ENCODE results near the gene KCNQ1. TPM values are rescaled to one million over a fixed set of nuclear protein-coding genes. Genes with fewer than 3 reads are reported as not detected.

The KCNQ1 gene
- total and polyA plus RNA-seq, 8 donors = 14.0 to 61.1 (median 46.7) TPM

- Histone ChIP-seq H3K9me3 (no peaks in the 10 kb centered on the region), H3K4me3 (no peak overlapping the region), H3K36me3 (no peaks in the 10 kb centered on the region), H3K27ac (no peak overlapping the region), H3K27me3 (no peaks in the 10 kb centered on the region), H3K4me1 (peaks cover 0 to 5% (median 0%) of the 10 kb centered on the region in 3 donors)
- peak in 1 of 6 donors; percentile 61 for DNase-seq
- 93 to 96% methylated on average over 27 of the region's 27 CpGs for WGBS, 2 donors
- intact Hi-C loops (cut with DNase I) = no loop called here
- ATAC-seq = peak in 1 of 4 donors; percentile 6
- FAIRE-seq = no peak
- TF ChIP-seq CTCF (IDR thresholded peaks at IDR 0.05) = no peak
Observed at GRCh38 chr11:2473361-2474058, 28.7 kb downstream of the KCNQ1 start.

- TF ChIP-seq CTCF (IDR thresholded peaks at IDR 0.05) = no peak
- WGBS, 2 donors = 73 to 84% methylated on average over 19 of the region's 19 CpGs
- ATAC-seq (peak; percentile 36 to 72 (median 45)), DNase-seq (peak in 1 of 6 donors; percentile 40), FAIRE-seq (no peak)
- intact Hi-C loops (cut with DNase I) = no loop called here
- Histone ChIP-seq H3K27me3 (no peaks in the 10 kb centered on the region), H3K4me1 (peaks cover 0 to 5% (median 0%) of the 10 kb centered on the region in 3 donors), H3K9me3 (no peaks in the 10 kb centered on the region), H3K4me3 (no peak overlapping the region), H3K27ac (no peak overlapping the region), H3K36me3 (no peaks in the 10 kb centered on the region)
Observed at GRCh38 chr11:2474059-2474901, 29.5 kb downstream of the KCNQ1 start.

- no peak for TF ChIP-seq CTCF (IDR thresholded peaks at IDR 0.05)
- Histone ChIP-seq H3K9me3 (no peaks in the 10 kb centered on the region), H3K4me3 (no peak overlapping the region), H3K4me1 (peaks cover 0 to 5% (median 0%) of the 10 kb centered on the region in 3 donors), H3K27ac (no peak overlapping the region), H3K36me3 (no peaks in the 10 kb centered on the region), H3K27me3 (no peaks in the 10 kb centered on the region)
- intact Hi-C loops (cut with DNase I) = no loop called here
- ATAC-seq (no peak), DNase-seq (peak in 1 of 6 donors; percentile 7), FAIRE-seq (no peak)
- 89% methylated on average over 17 of the region's 17 CpGs for WGBS, 2 donors
Observed at GRCh38 chr11:2475136-2475918, 30.5 kb downstream of the KCNQ1 start.

GRCh38 chr11:2477254-2477653 is 32.4 kb downstream of the KCNQ1 start:
- ATAC-seq (peak in 2 of 4 donors; percentile 15 to 34), FAIRE-seq (no peak), DNase-seq (peak in 1 of 6 donors; percentile 30)
- peaks cover 0 to 5% (median 0%) of the 10 kb centered on the region in 3 donors for H3K4me1 ChIP-seq
- H3K36me3 ChIP-seq = no peaks in the 10 kb centered on the region
- TF ChIP-seq CTCF (IDR thresholded peaks at IDR 0.05) = no peak
- H3K9me3 ChIP-seq = no peaks in the 10 kb centered on the region
- H3K4me3 ChIP-seq = no peak overlapping the region
- H3K27me3 ChIP-seq = no peaks in the 10 kb centered on the region
- 69 to 76% methylated on average over 3 of the region's 3 CpGs for WGBS, 2 donors
- H3K27ac ChIP-seq = no peak overlapping the region
- intact Hi-C loops (cut with DNase I) = no loop called here
